HepG2 (cell line): ENCODE measurements around the gene RRBP1. TPM values are rescaled to one million over a fixed set of nuclear protein-coding genes. Genes with fewer than 3 reads are reported as not detected.

Experiments used
- ARID3A ChIP-seq: IDR thresholded peaks from 2 replicates; pipeline ENCODE4 v1.6.1; 2012; ENCODE audit warnings: low read depth, low read length, improper control_type of control experiment
- CHD2 ChIP-seq: IDR thresholded peaks from 2 replicates; pipeline ENCODE4 v1.6.1; 2011; ENCODE audit warnings: low read depth, low read length, improper control_type of control experiment
- KMT2A ChIP-seq: sonication (generic); formaldehyde crosslinking; IDR thresholded peaks from 2 replicates; pipeline ENCODE4 v1.4.0; 2020; ENCODE audit warnings: missing genetic modification reagents
- MTA1 ChIP-seq: sonication (generic); formaldehyde crosslinking; IDR thresholded peaks from 2 replicates; pipeline ENCODE4 v1.4.0; 2020; ENCODE audit warnings: missing genetic modification reagents, mild to moderate bottlenecking, borderline replicate concordance
- NR0B2 ChIP-seq: sonication (generic); formaldehyde crosslinking; IDR thresholded peaks from 2 replicates; pipeline ENCODE4 v1.4.0; 2020; ENCODE audit warnings: mild to moderate bottlenecking, missing genetic modification reagents
- REL ChIP-seq: sonication (generic); formaldehyde crosslinking; conservative IDR thresholded peaks from 2 replicates; pipeline ENCODE4 v1.8.0; 2022; ENCODE audit warnings: mild to moderate bottlenecking, missing genetic modification reagents, moderate library complexity
- RFXANK ChIP-seq: IDR thresholded peaks from 2 replicates; pipeline ENCODE4 v1.6.1; 2016
- STAT5B ChIP-seq: sonication (generic); formaldehyde crosslinking; IDR thresholded peaks from 2 replicates; pipeline ENCODE4 v1.4.0; 2020; ENCODE audit warnings: missing genetic modification reagents
- THAP8 ChIP-seq: sonication (generic); formaldehyde crosslinking; IDR thresholded peaks from 2 replicates; pipeline ENCODE4 v1.5.1; 2020; ENCODE audit warnings: missing genetic modification reagents, mild to moderate bottlenecking, borderline replicate concordance
- UBTF ChIP-seq: sonication (generic); formaldehyde crosslinking; IDR thresholded peaks from 2 replicates; pipeline ENCODE4 v1.4.0; 2020; ENCODE audit warnings: mild to moderate bottlenecking, missing genetic modification reagents
- ZBTB33 ChIP-seq: sonication (generic); formaldehyde crosslinking; IDR thresholded peaks from 2 replicates; pipeline ENCODE4 v1.4.0; 2020; ENCODE audit warnings: missing genetic modification reagents
- ZNF142 ChIP-seq: sonication (generic); formaldehyde crosslinking; IDR thresholded peaks from 2 replicates; pipeline ENCODE4 v1.4.0; 2020; ENCODE audit warnings: missing genetic modification reagents
- ZNF432 ChIP-seq: sonication (generic); formaldehyde crosslinking; IDR thresholded peaks from 2 replicates; pipeline ENCODE4 v1.5.0; 2020; ENCODE audit warnings: missing genetic modification reagents, mild to moderate bottlenecking, borderline replicate concordance
- polyA plus RNA-seq, 8 experiments: library from polyadenylated mRNA; depleted of rRNA in 3 of 8; stranded (reverse) in 7 of 8; unstranded in 1 of 8; fragments of >200 nt; fragmentation: Illumina TruSeq in 4 of 8; extraction: Trizol in 4 of 8; gene quantifications; 2 replicates each; pipeline versions ENCODE4 v1.2.1 to v1.2.3, GENCODE V29; 2011 to 2016; ENCODE audit warnings: low read depth in 4 of 8, missing spikeins in 1 of 8, mixed read lengths in 1 of 8; ENCODE audit not compliant: insufficient read depth in 1 of 8
- total RNA-seq, 5 experiments: library from RNA; depleted of rRNA; stranded (reverse); fragments of >200 nt; fragmentation: Illumina TruSeq; extraction: Trizol; gene quantifications; 2 replicates each; pipeline ENCODE4 v1.2.3, GENCODE V29; 2016; ENCODE audit warnings: low read depth in 1 of 5

The RRBP1 gene
- total and polyA plus RNA-seq, 2 of the 13 experiments (the other 11 are each of a cell fraction or from before 2014, with no cell fraction given) = 150 to 222 TPM

GRCh38 chr20:17663040-17663399 lies 19.0 kb downstream of the RRBP1 start (continued):
- TF ChIP-seq ARID3A = no peak
- TF ChIP-seq ZBTB33 (CRISPR knock-in tag) = peak; percentile 87
- TF ChIP-seq RFXANK (CRISPR knock-in tag) = no peak
- no peak for TF ChIP-seq UBTF (CRISPR knock-in tag)
- TF ChIP-seq STAT5B (CRISPR knock-in tag) = no peak
- 0 out of 2 replicates have a peak, but pooled peaks have one; percentile 20 for TF ChIP-seq CHD2
- no peak for TF ChIP-seq NR0B2 (CRISPR knock-in tag)
- TF ChIP-seq MTA1 (CRISPR knock-in tag) = 0 out of 2 replicates have a peak, but pooled peaks have one; percentile 14
- no peak for TF ChIP-seq ZNF432 (CRISPR knock-in tag)
- no peak for TF ChIP-seq REL (CRISPR knock-in tag)
- 0 out of 2 replicates have a peak, but pooled peaks have one; percentile 41 for TF ChIP-seq ZNF142 (CRISPR knock-in tag)
- no peak for TF ChIP-seq THAP8 (CRISPR knock-in tag)
- TF ChIP-seq KMT2A = no peak
